HepG2 (cell line): ENCODE measurements around the gene NOS1AP. TPM values are rescaled to one million over a fixed set of nuclear protein-coding genes. Genes with fewer than 3 reads are reported as not detected.
A peak's percentile ranks its signal among the peaks of the same experiment; 100 is the strongest.

ENCODE experiments used
- CC2D1A ChIP-seq: sonication (generic); formaldehyde crosslinking; IDR thresholded peaks from 2 replicates; pipeline ENCODE4 v1.8.1; 2023; ENCODE audit warnings: mild to moderate bottlenecking, missing genetic modification reagents
- FOSL2 ChIP-seq: sonication (generic); formaldehyde crosslinking; IDR thresholded peaks from 2 replicates; pipeline ENCODE4 v1.4.0; 2020; ENCODE audit warnings: missing genetic modification reagents
- GABPB1 ChIP-seq: IDR thresholded peaks from 2 replicates; pipeline ENCODE4 v1.6.1; 2016; ENCODE audit warnings: mild to moderate bottlenecking, missing genetic modification reagents, moderate library complexity, missing compliant biosample characterization
- HDAC2 ChIP-seq: sonication (generic); formaldehyde crosslinking; IDR thresholded peaks from 2 replicates; pipeline ENCODE4 v1.4.0; 2020; ENCODE audit warnings: missing genetic modification reagents
- KDM3A ChIP-seq: IDR thresholded peaks from 2 replicates; pipeline ENCODE4 v1.6.1; 2018; ENCODE audit warnings: low read depth, missing compliant biosample characterization
- KMT2A ChIP-seq: sonication (generic); formaldehyde crosslinking; IDR thresholded peaks from 2 replicates; pipeline ENCODE4 v1.4.0; 2020; ENCODE audit warnings: missing genetic modification reagents
- MIXL1 ChIP-seq: IDR thresholded peaks from 2 replicates; pipeline ENCODE4 v1.6.1; 2016
- POGZ ChIP-seq: sonication (generic); formaldehyde crosslinking; IDR thresholded peaks from 2 replicates; pipeline ENCODE4 v1.4.0; 2020; ENCODE audit warnings: mild to moderate bottlenecking, missing genetic modification reagents
- SALL1 ChIP-seq: sonication (generic); formaldehyde crosslinking; IDR thresholded peaks from 2 replicates; pipeline ENCODE4 v1.8.0; 2022; ENCODE audit warnings: mild to moderate bottlenecking, missing genetic modification reagents
- STAG1 ChIP-seq: sonication (generic); formaldehyde crosslinking; IDR thresholded peaks from 2 replicates; pipeline ENCODE4 v1.4.0; 2020; ENCODE audit warnings: missing genetic modification reagents
- TEAD3 ChIP-seq: optimal IDR thresholded peaks from 2 replicates; pipeline ENCODE3; 2016; ENCODE audit warnings: borderline replicate concordance
- YY1 ChIP-seq: IDR thresholded peaks from 2 replicates; pipeline ENCODE4 v1.6.1; 2011; ENCODE audit warnings: low read length, low read depth, moderate library complexity, mild to moderate bottlenecking; ENCODE audit not compliant: insufficient read depth, insufficient replicate concordance
- ZMYM4 ChIP-seq: sonication (generic); formaldehyde crosslinking; IDR thresholded peaks from 2 replicates; pipeline ENCODE4 v1.8.1; 2023; ENCODE audit warnings: mild to moderate bottlenecking, missing genetic modification reagents
- ZNF331 ChIP-seq: sonication (generic); formaldehyde crosslinking; IDR thresholded peaks from 2 replicates; pipeline ENCODE4 v1.4.0; 2020; ENCODE audit warnings: missing genetic modification reagents
- ZSCAN29 ChIP-seq: sonication (generic); formaldehyde crosslinking; conservative IDR thresholded peaks from 2 replicates; pipeline ENCODE4 v1.4.0; 2020; ENCODE audit warnings: mild to moderate bottlenecking, missing genetic modification reagents
- ZSCAN31 ChIP-seq: sonication (generic); formaldehyde crosslinking; IDR thresholded peaks from 2 replicates; pipeline ENCODE4 v1.5.0; 2020; ENCODE audit warnings: low read depth, mild to moderate bottlenecking, missing genetic modification reagents
- polyA plus RNA-seq, 8 experiments: library from polyadenylated mRNA; depleted of rRNA in 3 of 8; stranded (reverse) in 7 of 8; unstranded in 1 of 8; fragments of >200 nt; fragmentation: Illumina TruSeq in 4 of 8; extraction: Trizol in 4 of 8; gene quantifications; 2 replicates each; pipeline versions ENCODE4 v1.2.1 to v1.2.3, GENCODE V29; 2011 to 2016; ENCODE audit warnings: low read depth in 4 of 8, missing spikeins in 1 of 8, mixed read lengths in 1 of 8; ENCODE audit not compliant: insufficient read depth in 1 of 8
- total RNA-seq, 5 experiments: library from RNA; depleted of rRNA; stranded (reverse); fragments of >200 nt; fragmentation: Illumina TruSeq; extraction: Trizol; gene quantifications; 2 replicates each; pipeline ENCODE4 v1.2.3, GENCODE V29; 2016; ENCODE audit warnings: low read depth in 1 of 5
- TF ChIP-seq, protein P1 (sequence below): sonication (generic); formaldehyde crosslinking; IDR thresholded peaks from 2 replicates; pipeline ENCODE4 v1.5.1; 2020; ENCODE audit warnings: mild to moderate bottlenecking, missing genetic modification reagents, moderate library complexity
- TF ChIP-seq, protein P2 (sequence below): sonication (generic); formaldehyde crosslinking; IDR thresholded peaks from 2 replicates; pipeline ENCODE4 v1.4.0; 2020; ENCODE audit warnings: missing genetic modification reagents
- TF ChIP-seq, protein P3 (sequence below): sonication (generic); formaldehyde crosslinking; IDR thresholded peaks from 2 replicates; pipeline ENCODE4 v1.8.1; 2023; ENCODE audit warnings: mild to moderate bottlenecking, inconsistent platforms, moderate library complexity, missing genetic modification reagents, borderline replicate concordance
- TF ChIP-seq, protein P4 (sequence below): sonication (generic); formaldehyde crosslinking; IDR thresholded peaks from 2 replicates; pipeline ENCODE4 v1.4.0; 2020; ENCODE audit warnings: missing genetic modification reagents

Gene NOS1AP
- total and polyA plus RNA-seq, 2 of the 13 experiments (the other 11 are each of a cell fraction or from before 2014, with no cell fraction given) = 2.0 to 3.3 TPM

DNA sequence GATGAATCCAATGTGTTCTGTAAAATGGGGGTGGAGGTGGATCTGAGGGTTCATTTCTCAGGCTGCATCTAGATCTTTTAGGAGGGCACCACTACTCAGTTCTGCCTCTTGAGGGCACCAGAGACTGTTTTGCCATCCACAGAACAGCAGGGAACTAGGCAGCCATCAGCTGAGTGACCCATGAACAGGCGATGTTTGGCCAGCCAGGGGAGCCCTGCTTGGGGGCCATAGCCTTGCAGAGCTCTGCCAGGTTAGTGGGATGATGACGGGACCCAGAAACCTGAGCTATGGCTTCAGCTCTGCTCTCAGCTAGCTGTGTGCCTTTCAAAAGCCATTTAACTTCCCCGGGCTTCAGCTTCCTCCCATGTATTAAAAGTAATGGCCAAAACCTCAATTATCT is 13.4 kb upstream of the NOS1AP start (continued):
- peak; percentile 39; the same call in 1 of the 2 replicates for TF ChIP-seq SALL1 (CRISPR knock-in tag)
- peak; percentile 100 for TF ChIP-seq STAG1 (CRISPR knock-in tag)
- TF ChIP-seq, protein P1, sequence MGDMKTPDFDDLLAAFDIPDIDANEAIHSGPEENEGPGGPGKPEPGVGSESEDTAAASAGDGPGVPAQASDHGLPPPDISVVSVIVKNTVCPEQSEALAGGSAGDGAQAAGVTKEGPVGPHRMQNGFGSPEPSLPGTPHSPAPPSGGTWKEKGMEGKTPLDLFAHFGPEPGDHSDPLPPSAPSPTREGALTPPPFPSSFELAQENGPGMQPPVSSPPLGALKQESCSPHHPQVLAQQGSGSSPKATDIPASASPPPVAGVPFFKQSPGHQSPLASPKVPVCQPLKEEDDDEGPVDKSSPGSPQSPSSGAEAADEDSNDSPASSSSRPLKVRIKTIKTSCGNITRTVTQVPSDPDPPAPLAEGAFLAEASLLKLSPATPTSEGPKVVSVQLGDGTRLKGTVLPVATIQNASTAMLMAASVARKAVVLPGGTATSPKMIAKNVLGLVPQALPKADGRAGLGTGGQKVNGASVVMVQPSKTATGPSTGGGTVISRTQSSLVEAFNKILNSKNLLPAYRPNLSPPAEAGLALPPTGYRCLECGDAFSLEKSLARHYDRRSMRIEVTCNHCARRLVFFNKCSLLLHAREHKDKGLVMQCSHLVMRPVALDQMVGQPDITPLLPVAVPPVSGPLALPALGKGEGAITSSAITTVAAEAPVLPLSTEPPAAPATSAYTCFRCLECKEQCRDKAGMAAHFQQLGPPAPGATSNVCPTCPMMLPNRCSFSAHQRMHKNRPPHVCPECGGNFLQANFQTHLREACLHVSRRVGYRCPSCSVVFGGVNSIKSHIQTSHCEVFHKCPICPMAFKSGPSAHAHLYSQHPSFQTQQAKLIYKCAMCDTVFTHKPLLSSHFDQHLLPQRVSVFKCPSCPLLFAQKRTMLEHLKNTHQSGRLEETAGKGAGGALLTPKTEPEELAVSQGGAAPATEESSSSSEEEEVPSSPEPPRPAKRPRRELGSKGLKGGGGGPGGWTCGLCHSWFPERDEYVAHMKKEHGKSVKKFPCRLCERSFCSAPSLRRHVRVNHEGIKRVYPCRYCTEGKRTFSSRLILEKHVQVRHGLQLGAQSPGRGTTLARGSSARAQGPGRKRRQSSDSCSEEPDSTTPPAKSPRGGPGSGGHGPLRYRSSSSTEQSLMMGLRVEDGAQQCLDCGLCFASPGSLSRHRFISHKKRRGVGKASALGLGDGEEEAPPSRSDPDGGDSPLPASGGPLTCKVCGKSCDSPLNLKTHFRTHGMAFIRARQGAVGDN = peak; percentile 37
- TF ChIP-seq KMT2A (CRISPR knock-in tag) = 0 out of 2 replicates have a peak, but pooled peaks have one; percentile 22
- peak; percentile 64 for TF ChIP-seq YY1
- TF ChIP-seq ZNF331 (CRISPR knock-in tag) = peak; percentile 65; the same call in 1 of the 2 replicates
- TF ChIP-seq ZSCAN31 (CRISPR knock-in tag) = peak; percentile 50; the same call in 1 of the 2 replicates
- TF ChIP-seq ZMYM4 = peak; percentile 61; the same call in 1 of the 2 replicates
- TF ChIP-seq, protein P2, sequence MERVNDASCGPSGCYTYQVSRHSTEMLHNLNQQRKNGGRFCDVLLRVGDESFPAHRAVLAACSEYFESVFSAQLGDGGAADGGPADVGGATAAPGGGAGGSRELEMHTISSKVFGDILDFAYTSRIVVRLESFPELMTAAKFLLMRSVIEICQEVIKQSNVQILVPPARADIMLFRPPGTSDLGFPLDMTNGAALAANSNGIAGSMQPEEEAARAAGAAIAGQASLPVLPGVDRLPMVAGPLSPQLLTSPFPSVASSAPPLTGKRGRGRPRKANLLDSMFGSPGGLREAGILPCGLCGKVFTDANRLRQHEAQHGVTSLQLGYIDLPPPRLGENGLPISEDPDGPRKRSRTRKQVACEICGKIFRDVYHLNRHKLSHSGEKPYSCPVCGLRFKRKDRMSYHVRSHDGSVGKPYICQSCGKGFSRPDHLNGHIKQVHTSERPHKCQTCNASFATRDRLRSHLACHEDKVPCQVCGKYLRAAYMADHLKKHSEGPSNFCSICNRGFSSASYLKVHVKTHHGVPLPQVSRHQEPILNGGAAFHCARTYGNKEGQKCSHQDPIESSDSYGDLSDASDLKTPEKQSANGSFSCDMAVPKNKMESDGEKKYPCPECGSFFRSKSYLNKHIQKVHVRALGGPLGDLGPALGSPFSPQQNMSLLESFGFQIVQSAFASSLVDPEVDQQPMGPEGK (CRISPR knock-in tag) = peak; percentile 35; the same call in 1 of the 2 replicates
- peak; percentile 47 for TF ChIP-seq FOSL2
- no peak for TF ChIP-seq ZSCAN29 (CRISPR knock-in tag)
- no peak for TF ChIP-seq GABPB1 (CRISPR knock-in tag)
- TF ChIP-seq POGZ (CRISPR knock-in tag) = 0 out of 2 replicates have a peak, but pooled peaks have one; percentile 14
- TF ChIP-seq, protein P3, sequence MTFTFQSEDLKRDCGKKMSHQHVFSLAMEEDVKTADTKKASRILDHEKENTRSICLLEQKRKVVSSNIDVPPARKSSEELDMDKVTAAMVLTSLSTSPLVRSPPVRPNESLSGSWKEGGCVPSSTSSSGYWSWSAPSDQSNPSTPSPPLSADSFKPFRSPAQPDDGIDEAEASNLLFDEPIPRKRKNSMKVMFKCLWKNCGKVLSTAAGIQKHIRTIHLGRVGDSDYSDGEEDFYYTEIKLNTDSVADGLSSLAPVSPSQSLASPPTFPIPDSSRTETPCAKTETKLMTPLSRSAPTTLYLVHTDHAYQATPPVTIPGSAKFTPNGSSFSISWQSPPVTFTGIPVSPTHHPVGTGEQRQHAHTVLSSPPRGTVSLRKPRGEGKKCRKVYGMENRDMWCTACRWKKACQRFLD (CRISPR knock-in tag) = no peak
- TF ChIP-seq TEAD3 (CRISPR knock-in tag) = no peak
- TF ChIP-seq CC2D1A = 0 out of 2 replicates have a peak, but pooled peaks have one; percentile 47
- TF ChIP-seq, protein P4, sequence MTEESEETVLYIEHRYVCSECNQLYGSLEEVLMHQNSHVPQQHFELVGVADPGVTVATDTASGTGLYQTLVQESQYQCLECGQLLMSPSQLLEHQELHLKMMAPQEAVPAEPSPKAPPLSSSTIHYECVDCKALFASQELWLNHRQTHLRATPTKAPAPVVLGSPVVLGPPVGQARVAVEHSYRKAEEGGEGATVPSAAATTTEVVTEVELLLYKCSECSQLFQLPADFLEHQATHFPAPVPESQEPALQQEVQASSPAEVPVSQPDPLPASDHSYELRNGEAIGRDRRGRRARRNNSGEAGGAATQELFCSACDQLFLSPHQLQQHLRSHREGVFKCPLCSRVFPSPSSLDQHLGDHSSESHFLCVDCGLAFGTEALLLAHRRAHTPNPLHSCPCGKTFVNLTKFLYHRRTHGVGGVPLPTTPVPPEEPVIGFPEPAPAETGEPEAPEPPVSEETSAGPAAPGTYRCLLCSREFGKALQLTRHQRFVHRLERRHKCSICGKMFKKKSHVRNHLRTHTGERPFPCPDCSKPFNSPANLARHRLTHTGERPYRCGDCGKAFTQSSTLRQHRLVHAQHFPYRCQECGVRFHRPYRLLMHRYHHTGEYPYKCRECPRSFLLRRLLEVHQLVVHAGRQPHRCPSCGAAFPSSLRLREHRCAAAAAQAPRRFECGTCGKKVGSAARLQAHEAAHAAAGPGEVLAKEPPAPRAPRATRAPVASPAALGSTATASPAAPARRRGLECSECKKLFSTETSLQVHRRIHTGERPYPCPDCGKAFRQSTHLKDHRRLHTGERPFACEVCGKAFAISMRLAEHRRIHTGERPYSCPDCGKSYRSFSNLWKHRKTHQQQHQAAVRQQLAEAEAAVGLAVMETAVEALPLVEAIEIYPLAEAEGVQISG (CRISPR knock-in tag) = 0 out of 2 replicates have a peak, but pooled peaks have one; percentile 32
- TF ChIP-seq HDAC2 (CRISPR knock-in tag) = no peak
- 0 out of 2 replicates have a peak, but pooled peaks have one; percentile 45 for TF ChIP-seq MIXL1 (CRISPR knock-in tag)
- TF ChIP-seq KDM3A (CRISPR knock-in tag) = no peak
